HL-60 (cell line): ENCODE data around the gene STXBP5.
"Not testable (repeated sequence)": the region's sequence is repeated elsewhere in the genome, so short reads cannot be mapped to it uniquely, and the experiment has no call there.

Experiments
- POLR2AphosphoS5 ChIP-seq: IDR thresholded peaks from 2 replicates; pipeline ENCODE4 v1.6.1; 2012; ENCODE audit warnings: low read depth
- TF ChIP-seq, protein P1 (sequence below): IDR thresholded peaks from one replicate; pipeline ENCODE4 v1.5.1; 2011; ENCODE audit warnings: low read length, control low read depth, inconsistent platforms; ENCODE audit not compliant: insufficient read depth

DNA sequence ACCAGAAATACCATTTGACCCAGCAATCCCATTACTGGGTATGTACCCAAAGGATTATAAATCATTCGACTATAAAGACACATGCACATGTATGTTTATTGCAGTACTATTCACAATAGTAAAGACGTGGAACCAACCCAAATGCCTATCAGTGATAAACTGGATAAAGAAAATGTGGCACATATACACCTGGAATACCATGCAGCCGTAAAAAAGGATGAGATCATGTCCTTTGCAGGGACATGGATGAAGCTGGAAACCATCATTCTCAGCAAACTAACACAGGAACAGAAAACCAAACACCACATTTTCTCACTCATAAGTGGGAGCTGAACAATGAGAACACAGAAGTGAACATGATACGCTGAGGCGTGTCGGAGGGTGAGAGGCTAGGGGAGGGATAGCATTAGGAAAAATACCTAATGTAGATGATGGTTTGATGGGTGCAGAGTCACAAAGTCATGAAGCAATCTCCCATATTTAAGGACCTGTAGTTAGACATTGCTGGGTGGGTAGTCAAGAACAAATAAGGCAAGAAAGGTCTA is 50.8 kb downstream of the STXBP5 start:
- TF ChIP-seq, protein P1, sequence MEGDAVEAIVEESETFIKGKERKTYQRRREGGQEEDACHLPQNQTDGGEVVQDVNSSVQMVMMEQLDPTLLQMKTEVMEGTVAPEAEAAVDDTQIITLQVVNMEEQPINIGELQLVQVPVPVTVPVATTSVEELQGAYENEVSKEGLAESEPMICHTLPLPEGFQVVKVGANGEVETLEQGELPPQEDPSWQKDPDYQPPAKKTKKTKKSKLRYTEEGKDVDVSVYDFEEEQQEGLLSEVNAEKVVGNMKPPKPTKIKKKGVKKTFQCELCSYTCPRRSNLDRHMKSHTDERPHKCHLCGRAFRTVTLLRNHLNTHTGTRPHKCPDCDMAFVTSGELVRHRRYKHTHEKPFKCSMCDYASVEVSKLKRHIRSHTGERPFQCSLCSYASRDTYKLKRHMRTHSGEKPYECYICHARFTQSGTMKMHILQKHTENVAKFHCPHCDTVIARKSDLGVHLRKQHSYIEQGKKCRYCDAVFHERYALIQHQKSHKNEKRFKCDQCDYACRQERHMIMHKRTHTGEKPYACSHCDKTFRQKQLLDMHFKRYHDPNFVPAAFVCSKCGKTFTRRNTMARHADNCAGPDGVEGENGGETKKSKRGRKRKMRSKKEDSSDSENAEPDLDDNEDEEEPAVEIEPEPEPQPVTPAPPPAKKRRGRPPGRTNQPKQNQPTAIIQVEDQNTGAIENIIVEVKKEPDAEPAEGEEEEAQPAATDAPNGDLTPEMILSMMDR = not testable (repeated sequence)
- TF ChIP-seq POLR2AphosphoS5 = not testable (repeated sequence)
